Peyer's patch (tissue), 4 donors: ENCODE measurements around the gene RFX2. TPM values are rescaled to one million over a fixed set of nuclear protein-coding genes. Genes with fewer than 3 reads are reported as not detected.

Source experiments
- DNase-seq, 3 donors: peaks; one replicate each; pipeline ENCODE4 v3.0.0-alpha.2; 2017 to 2019
- H3K27ac ChIP-seq, 4 donors: fragments of 200-600 bp; sonication (generic); one replicate each; pipeline ENCODE4 v1.5.1; 2016 to 2019
- H3K27me3 ChIP-seq, 2 donors: fragments of 200-600 bp; sonication (generic); one replicate each; pipeline ENCODE4 v1.5.1; 2019
- H3K36me3 ChIP-seq, 3 donors: fragments of 200-600 bp; sonication (generic); one replicate each; pipeline ENCODE4 v1.5.1; 2016 to 2019
- H3K4me1 ChIP-seq, 4 donors: fragments of 200-600 bp; sonication (generic); one replicate each; pipeline ENCODE4 v1.5.1; 2016 to 2019
- H3K4me3 ChIP-seq, 4 donors: fragments of 200-600 bp; sonication (generic); 1 replicate in 3 of 4; 2 replicates in 1 of 4; pipeline ENCODE4 v1.5.1; 2016 to 2019; ENCODE audit warnings: mild to moderate bottlenecking in 1 of 4
- H3K9me3 ChIP-seq, 4 donors: fragments of 200-600 bp; sonication (generic); one replicate each; pipeline ENCODE4 v1.5.1; 2016 to 2019; ENCODE audit warnings: mild to moderate bottlenecking in 1 of 4
- CTCF ChIP-seq, 6 experiments: fragments of 450-650 bp in 4 of 6; fragments of 200-600 bp in 2 of 6; sonication (generic) in 1 of 6; IDR thresholded peaks; one replicate each; pipeline ENCODE4 v1.5.1; 2017 to 2019; ENCODE audit warnings: antibody characterized with exemption in 6 of 6, mild to moderate bottlenecking in 3 of 6, moderate library complexity in 1 of 6
- POLR2A ChIP-seq, 2 donors: fragments of 450-650 bp; IDR thresholded peaks; one replicate each; pipeline ENCODE4 v1.5.1; 2017; ENCODE audit warnings: antibody characterized with exemption in 2 of 2, mild to moderate bottlenecking in 2 of 2, moderate library complexity in 2 of 2
- total RNA-seq, 4 donors: library from RNA; depleted of rRNA; stranded (reverse); fragments of >200 nt; gene quantifications; one replicate each; pipeline ENCODE4 v1.1.0, GENCODE V29; 2016

Gene RFX2
- total RNA-seq, 4 donors from 2014 or later, result 2.6 to 33.9 (median 10.3) TPM

GRCh38 chr19:5958074-5958850 lies 152.0 kb downstream of the RFX2 start:
- TF ChIP-seq CTCF (IDR thresholded peaks at IDR 0.05) (no peak), POLR2A (IDR thresholded peaks at IDR 0.05) (no peak)
- no peaks in the 10 kb centered on the region for H3K27me3 ChIP-seq
- H3K4me1 ChIP-seq, result peaks cover 21 to 100% (median 29%) of the 10 kb centered on the region in 4 donors
- no peaks in the 10 kb centered on the region for H3K9me3 ChIP-seq
- H3K36me3 ChIP-seq, result no peaks in the 10 kb centered on the region
- no peak overlapping the region for H3K4me3 ChIP-seq
- no peak for DNase-seq
- peak overlapping the region in 2 of 4 donors; percentile 42 to 52 for H3K27ac ChIP-seq

GRCh38 chr19:5957170-5957569 lies 153.1 kb downstream of the RFX2 start:
- no peaks in the 10 kb centered on the region for H3K36me3 ChIP-seq
- TF ChIP-seq CTCF (IDR thresholded peaks at IDR 0.05) (no peak), POLR2A (IDR thresholded peaks at IDR 0.05) (no peak)
- no peaks in the 10 kb centered on the region for H3K9me3 ChIP-seq
- peak in 1 of 3 donors; percentile 72 for DNase-seq
- H3K4me1 ChIP-seq, result peaks cover 18 to 98% (median 27%) of the 10 kb centered on the region in 4 donors
- H3K27me3 ChIP-seq, result no peaks in the 10 kb centered on the region
- peak overlapping the region in 2 of 4 donors; percentile 52 to 56 for H3K27ac ChIP-seq
- H3K4me3 ChIP-seq, result no peak overlapping the region

- TF ChIP-seq POLR2A (IDR thresholded peaks at IDR 0.05), result no peak
- TF ChIP-seq CTCF (IDR thresholded peaks at IDR 0.05), result no peak
- Histone ChIP-seq H3K27ac (peak overlapping the region in 2 of 4 donors; percentile 52 to 56), H3K27me3 (no peaks in the 10 kb centered on the region), H3K36me3 (no peaks in the 10 kb centered on the region), H3K4me3 (no peak overlapping the region), H3K9me3 (no peaks in the 10 kb centered on the region), H3K4me1 (peaks cover 15 to 98% (median 27%) of the 10 kb centered on the region in 4 donors)
- no peak for DNase-seq
Observed at GRCh38 chr19:5956728-5957127, 153.6 kb downstream of the RFX2 start.

GRCh38 chr19:5956323-5956722 lies 154.0 kb downstream of the RFX2 start:
- no peak for DNase-seq
- Histone ChIP-seq H3K36me3 (no peaks in the 10 kb centered on the region), H3K27ac (peak overlapping the region in 2 of 4 donors; percentile 52 to 56), H3K4me3 (no peak overlapping the region), H3K4me1 (peaks cover 11 to 98% (median 27%) of the 10 kb centered on the region in 4 donors), H3K9me3 (no peaks in the 10 kb centered on the region), H3K27me3 (no peaks in the 10 kb centered on the region)
- TF ChIP-seq CTCF (IDR thresholded peaks at IDR 0.05) (no peak), POLR2A (IDR thresholded peaks at IDR 0.05) (no peak)

- H3K4me3 ChIP-seq, result no peak overlapping the region
- H3K27ac ChIP-seq, result peak overlapping the region in 2 of 4 donors; percentile 36 to 71
- TF ChIP-seq POLR2A (IDR thresholded peaks at IDR 0.05) (no peak), CTCF (IDR thresholded peaks at IDR 0.05) (no peak)
- H3K27me3 ChIP-seq, result no peaks in the 10 kb centered on the region
- no peaks in the 10 kb centered on the region for H3K36me3 ChIP-seq
- H3K4me1 ChIP-seq, result peaks cover 10 to 98% (median 23%) of the 10 kb centered on the region in 4 donors
- no peak for DNase-seq
- H3K9me3 ChIP-seq, result no peaks in the 10 kb centered on the region
Observed at GRCh38 chr19:5955636-5955935, 154.7 kb downstream of the RFX2 start.
